Measurements from ENCODE around the gene PCYT2.

Gene PCYT2

DNA sequence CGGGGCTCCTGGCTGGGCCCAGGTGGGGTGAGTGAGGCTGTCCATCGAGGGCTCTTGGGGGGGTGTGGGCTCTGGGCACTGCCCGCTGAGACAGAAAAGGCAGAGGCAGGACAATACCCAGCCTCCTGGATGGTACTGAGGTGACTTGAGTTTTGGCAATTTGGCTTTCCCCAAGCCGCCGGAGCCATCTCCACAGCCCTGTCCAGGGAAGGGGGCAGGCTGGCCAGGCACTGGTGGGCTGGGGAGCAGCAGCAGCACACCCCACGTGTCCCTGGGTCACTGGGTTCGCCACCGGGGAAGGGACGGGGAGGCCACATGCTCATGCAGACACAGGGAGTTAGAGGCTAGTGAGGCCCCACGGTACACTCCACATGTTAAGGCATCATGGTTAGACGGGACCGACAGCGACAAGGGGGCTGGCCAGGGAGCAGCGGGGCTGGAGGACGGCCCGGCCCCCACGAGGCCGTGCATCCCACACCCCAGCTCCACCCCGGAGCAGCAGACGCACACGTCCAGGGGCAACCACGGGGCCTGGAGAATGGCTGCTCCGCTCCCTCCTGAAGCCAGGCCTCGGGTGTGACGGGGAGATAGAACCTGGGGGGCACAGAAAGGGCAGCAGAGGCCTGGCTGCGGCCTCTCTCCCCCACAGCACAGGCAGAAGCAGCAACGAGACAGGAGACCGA lies 43.1 kb downstream of the PCYT2 start:
- no peak overlapping the region for H3K4me3 ChIP-seq (ENCODE audit: low read depth, low read length)
- TF ChIP-seq, protein P1, sequence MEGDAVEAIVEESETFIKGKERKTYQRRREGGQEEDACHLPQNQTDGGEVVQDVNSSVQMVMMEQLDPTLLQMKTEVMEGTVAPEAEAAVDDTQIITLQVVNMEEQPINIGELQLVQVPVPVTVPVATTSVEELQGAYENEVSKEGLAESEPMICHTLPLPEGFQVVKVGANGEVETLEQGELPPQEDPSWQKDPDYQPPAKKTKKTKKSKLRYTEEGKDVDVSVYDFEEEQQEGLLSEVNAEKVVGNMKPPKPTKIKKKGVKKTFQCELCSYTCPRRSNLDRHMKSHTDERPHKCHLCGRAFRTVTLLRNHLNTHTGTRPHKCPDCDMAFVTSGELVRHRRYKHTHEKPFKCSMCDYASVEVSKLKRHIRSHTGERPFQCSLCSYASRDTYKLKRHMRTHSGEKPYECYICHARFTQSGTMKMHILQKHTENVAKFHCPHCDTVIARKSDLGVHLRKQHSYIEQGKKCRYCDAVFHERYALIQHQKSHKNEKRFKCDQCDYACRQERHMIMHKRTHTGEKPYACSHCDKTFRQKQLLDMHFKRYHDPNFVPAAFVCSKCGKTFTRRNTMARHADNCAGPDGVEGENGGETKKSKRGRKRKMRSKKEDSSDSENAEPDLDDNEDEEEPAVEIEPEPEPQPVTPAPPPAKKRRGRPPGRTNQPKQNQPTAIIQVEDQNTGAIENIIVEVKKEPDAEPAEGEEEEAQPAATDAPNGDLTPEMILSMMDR (IDR thresholded peaks at IDR 0.05; ENCODE audit: insufficient read depth, low read depth, low read length, missing control alignments), result no peak

DNA sequence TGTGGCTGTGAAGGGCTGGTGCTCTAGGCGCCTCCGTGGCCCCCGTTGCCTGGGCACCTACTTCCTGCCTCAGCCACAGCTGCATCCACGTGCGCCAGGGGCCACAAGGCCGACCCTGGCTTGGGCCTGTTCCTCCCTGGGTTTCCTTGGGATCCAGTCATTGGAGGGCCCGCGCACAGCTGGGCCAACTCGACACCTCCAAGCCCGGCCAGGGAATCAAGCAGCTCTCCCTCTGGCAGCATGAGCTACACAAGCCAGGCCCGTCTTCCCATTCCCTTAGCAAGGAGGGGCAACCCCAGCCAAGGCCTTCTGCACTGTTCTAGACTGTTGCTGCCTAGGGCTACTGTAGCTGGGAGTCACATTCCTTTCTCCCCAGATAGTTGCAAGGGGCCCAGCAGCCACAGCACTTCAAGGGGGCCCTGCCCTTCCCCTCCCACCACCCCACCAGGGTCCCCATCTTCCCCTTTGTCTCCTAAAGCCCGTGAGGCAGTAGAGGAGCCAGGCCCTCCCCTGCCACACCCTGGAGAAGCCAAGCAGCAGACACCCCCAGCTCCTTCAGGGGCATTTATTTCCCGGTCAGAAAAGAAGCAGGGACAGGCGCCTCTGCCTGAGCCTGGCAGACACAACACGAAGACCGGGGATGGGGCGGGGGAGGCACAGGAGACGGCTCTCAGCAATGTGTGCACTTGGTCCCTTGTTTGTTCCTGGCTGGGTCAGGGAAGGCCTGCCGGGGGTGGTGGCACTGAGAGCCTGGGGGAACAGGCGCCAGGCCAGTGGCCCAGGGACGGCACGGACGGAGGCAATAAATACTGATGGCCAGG lies 43.8 kb downstream of the PCYT2 start:
- DNase-seq (ENCODE audit: low read depth), result peak; percentile 64
- TF ChIP-seq, protein P1 (IDR thresholded peaks at IDR 0.05; ENCODE audit: insufficient read depth, low read depth, low read length, missing control alignments), result no peak

More for the DNA sequence above, 43.1 kb downstream of the PCYT2 start:
- no peak for DNase-seq (ENCODE audit: low read depth)

GRCh38 chr17:81866440-81867169 lies 44.6 kb downstream of the PCYT2 start:
- DNase-seq (ENCODE audit: low read depth), result no peak
- TF ChIP-seq, protein P1 (IDR thresholded peaks at IDR 0.05; ENCODE audit: insufficient read depth, low read depth, low read length, missing control alignments), result no peak
- H3K4me3 ChIP-seq (ENCODE audit: low read depth, low read length), result no peak overlapping the region

More for the DNA sequence above, 43.8 kb downstream of the PCYT2 start:
- no peak overlapping the region for H3K4me3 ChIP-seq (ENCODE audit: low read depth, low read length)

DNA sequence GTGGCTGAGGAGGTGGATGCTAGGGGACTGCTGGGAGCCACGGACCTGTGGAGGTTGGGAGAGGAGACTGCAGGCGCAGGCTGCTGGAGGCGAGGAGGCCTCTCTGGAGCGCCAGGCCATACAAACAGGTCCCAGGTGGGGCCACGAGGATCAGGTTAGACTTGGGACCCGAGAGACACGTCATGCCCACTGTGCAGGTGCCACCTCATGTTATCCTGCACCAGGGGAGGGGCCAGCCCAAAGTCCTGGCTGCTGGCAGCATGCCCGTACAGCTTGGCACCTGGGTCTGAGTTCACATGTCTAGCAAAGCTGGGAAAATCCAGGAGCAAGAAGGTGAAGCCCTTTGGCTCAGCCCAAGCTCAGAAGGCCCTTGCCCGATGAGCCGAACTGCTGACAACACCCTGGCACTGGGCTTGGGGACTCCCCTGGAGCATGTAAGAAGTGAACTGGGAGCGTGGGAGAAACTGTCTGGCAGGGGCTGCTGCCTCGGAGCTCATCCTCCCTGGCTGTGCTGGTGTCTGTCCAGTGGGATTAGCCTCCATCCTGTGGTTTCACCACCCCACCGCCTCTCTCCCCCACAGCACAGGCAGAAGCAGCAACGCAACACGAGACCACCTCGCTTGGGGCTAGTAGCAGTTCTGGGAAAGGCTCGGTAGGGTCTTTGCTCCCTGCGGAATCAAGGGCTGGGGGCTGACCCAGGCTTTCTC lies 45.3 kb downstream of the PCYT2 start:
- H3K4me3 ChIP-seq (ENCODE audit: low read depth, low read length), result no peak overlapping the region
- DNase-seq (ENCODE audit: low read depth), result no peak
- TF ChIP-seq, protein P1 (IDR thresholded peaks at IDR 0.05; ENCODE audit: insufficient read depth, low read depth, low read length, missing control alignments), result no peak

GRCh38 chr17:81865358-81865732 lies 45.9 kb downstream of the PCYT2 start:
- DNase-seq (ENCODE audit: low read depth), result no peak
- no peak overlapping the region for H3K4me3 ChIP-seq (ENCODE audit: low read depth, low read length)
- TF ChIP-seq, protein P1 (IDR thresholded peaks at IDR 0.05; ENCODE audit: insufficient read depth, low read depth, low read length, missing control alignments), result no peak

Measured in GM12865 (cell line).